HG03460 (cell line): Measurements from ENCODE around the gene TECTA.

ENCODE experiments used
- ATAC-seq: cut with Tn5 transposase; IDR thresholded peaks from one replicate; pipeline ENCODE4 v1.9.1; 2021; ENCODE audit not compliant: unreplicated experiment

Gene TECTA

GRCh38 chr11:121123496-121124069, 22.5 kb downstream of the TECTA start:
- no peak for ATAC-seq

- no peak for ATAC-seq
Observed at GRCh38 chr11:121127809-121128208, 26.8 kb downstream of the TECTA start.

- ATAC-seq: no peak
Observed at GRCh38 chr11:121129362-121130340, 28.6 kb downstream of the TECTA start.

- ATAC-seq: no peak
Observed at GRCh38 chr11:121131656-121132055, 30.6 kb downstream of the TECTA start.

DNA sequence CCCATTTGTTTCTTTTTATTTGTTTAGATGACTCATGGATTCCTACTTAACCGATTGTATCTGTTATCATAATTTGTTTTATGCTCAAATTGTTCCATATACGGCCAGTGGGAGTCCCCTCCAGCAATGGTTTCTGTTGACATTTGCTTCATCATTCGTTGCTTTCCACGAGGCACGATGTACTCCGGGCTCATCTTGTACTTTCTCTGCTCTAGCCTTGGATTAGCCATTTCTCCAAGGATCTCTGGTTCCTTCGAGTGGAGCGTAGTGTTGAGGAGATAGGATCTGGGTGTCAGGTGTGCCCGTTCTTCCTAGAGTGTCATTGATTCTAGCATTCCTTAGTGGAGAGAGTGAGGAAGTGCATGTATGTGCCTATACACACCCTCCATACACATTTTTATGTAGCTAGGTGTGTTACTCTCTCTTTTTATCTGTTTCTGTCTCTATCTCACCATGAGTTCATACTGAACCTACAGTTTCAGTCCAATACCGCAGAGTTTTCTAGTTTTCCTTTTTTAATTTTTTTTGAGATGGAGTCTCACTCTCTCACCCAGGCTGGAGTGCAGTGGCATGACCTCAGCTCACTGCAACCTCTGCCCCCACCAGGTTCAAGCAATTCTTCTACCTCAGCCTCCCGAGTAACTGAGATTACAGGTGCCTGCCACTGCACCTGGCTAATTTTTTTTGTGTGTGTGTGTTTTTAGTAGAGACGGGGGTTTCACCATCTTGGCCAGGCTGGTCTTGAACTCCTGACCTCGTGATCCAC, 31.4 kb downstream of the TECTA start:
- no peak for ATAC-seq

GRCh38 chr11:121134741-121135312, 33.8 kb downstream of the TECTA start:
- ATAC-seq: no peak

DNA sequence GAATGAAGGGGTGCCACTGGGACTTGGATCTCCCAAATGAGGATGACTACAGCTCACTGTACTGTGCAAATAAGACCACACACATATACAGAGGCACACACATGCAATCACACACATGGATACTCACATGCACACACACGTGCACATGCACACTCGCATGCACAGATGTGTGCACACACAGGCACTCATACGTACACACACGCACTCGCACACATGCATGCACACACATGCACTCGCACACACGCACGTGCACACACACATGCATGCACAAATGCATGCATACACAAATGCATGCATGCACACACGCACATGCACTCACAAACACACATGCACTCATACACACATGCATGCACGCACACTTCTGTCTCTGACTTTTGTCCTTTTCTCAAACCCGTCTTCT, 36.0 kb downstream of the TECTA start:
- no peak for ATAC-seq

GRCh38 chr11:121138259-121138658, 37.2 kb downstream of the TECTA start:
- no peak for ATAC-seq

DNA sequence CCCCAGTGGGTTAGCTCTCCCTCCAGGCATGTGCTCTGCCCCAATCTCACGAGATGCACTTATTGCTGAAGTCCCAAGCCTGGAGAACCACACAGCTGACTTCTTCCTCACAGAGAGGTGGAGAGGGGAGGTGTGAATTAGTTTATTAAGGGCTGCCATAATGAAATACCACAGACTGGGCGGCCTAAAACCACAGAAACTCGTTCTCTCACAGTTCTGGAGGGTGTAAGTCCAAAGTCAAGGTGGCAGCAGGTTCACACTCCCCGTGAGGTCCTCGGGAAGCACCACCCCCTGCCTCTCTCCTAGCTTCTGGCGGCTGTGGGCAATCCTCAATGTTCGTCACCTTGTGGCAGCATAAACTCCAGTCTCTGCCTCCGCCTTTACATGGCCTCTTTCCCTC, 39.3 kb downstream of the TECTA start:
- ATAC-seq: no peak

GRCh38 chr11:121141066-121141465, 40.0 kb downstream of the TECTA start:
- ATAC-seq: no peak

GRCh38 chr11:121143921-121144320, 42.9 kb downstream of the TECTA start:
- ATAC-seq: no peak

GRCh38 chr11:121144723-121145122, 43.7 kb downstream of the TECTA start:
- no peak for ATAC-seq

- ATAC-seq: no peak
Observed at GRCh38 chr11:121145826-121146225, 44.8 kb downstream of the TECTA start.

DNA sequence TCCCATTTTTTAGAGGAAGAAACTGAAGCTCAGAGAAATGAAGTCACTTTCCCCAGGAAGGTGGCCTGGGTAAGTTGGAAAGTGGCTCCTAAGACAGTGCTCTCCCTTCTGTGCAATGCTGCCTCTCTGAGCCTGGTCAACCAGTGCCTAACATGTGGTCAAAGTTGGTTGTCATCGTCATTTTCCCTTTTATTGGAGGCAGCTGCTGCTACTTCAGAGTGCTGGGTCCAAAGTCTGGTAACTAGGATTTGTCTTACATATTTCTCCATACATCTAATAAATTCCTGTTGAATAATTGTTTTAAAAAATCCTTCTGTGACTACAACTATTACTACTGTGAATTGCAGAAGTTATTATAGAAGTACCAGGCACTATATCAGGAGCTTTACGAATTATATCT, 48.1 kb downstream of the TECTA start:
- ATAC-seq: no peak

DNA sequence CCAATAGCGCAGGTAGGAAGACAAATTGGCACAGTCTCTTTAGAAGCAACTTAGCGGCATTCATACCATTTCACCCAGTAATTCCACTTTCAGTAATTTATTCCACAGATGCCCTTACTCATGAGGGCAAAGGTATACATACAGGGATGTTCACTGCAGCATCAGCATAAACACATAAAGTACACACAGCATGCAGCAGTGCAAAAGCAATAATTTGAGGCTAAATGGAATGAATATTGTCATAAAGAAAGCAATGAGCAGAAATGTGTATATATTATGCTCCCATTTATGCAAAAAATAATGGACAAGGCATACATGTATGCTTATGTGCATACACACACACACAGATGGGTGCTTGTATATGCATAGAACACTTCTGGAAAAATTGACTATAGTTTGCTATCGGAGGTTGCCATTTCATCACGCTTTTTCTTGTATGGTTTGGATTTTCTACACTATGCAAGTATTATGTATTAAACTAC, 50.2 kb downstream of the TECTA start:
- ATAC-seq: no peak

DNA sequence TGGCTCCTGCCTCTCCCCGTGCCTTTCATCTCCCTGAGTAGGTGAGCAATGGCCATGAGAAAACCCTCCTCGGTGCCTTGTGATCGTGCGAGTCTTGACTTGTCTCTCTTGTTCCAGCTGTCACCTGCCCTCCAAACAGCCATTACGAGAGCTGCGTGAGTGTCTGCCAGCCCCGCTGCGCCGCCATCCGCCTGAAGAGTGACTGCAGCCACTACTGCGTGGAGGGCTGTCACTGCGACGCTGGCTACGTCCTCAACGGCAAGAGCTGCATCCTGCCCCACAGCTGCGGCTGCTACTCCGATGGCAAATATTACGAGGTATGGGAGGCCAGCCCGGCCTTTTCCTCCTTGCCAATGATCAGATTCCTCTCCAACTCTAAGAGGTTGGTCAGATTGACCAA, 51.7 kb downstream of the TECTA start:
- ATAC-seq: no peak

- no peak for ATAC-seq
Observed at GRCh38 chr11:121153472-121153871, 52.4 kb downstream of the TECTA start.

DNA sequence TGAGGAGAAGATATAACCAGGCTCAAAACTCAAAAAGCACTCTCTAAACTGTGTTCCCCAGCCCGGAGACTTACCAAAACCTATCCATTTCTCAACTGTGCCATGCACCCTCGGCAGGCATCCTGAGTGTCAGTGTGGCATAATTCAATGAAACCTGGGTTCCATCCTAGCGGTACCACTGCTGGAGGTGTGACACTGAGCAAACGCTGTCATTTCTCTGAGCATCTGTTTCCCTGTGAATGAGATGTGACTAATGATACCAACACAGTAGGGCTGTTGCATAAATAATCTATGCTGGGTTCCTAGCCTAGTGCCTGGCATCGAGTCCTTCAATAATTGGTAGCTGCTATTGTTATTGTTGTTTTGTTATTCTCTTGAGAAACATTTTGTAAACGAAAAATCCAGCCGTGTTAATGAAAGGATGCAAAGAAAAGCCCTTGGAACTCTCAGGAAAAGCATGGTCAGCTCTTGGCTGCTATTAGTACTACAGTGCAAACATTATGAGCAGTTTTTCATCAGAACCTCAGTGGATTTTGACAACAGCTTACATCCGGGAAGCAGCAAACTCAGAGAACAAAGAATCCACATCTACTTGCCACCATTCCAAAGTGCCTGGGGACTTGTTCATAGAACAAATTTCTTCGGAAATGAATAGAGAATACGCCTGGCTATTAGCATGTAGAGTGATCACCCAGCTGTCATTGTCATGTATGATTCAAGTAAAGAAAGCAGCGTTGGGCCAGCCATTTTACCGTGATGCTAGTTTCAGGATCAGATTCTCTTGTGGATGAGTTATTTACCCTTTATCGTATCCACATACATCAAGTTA, 53.7 kb downstream of the TECTA start:
- ATAC-seq: no peak

- no peak for ATAC-seq
Observed at GRCh38 chr11:121157756-121158155, 56.7 kb downstream of the TECTA start.

GRCh38 chr11:121159741-121160140, 58.7 kb downstream of the TECTA start:
- no peak for ATAC-seq
